ENCODE results near the gene MON1A. TPM values are rescaled to one million over a fixed set of nuclear protein-coding genes. Genes with fewer than 3 reads are reported as not detected.

MON1A gene
- total RNA-seq, 1 experiment from 2014 or later, result 9.0 TPM

- TF ChIP-seq, protein P1, sequence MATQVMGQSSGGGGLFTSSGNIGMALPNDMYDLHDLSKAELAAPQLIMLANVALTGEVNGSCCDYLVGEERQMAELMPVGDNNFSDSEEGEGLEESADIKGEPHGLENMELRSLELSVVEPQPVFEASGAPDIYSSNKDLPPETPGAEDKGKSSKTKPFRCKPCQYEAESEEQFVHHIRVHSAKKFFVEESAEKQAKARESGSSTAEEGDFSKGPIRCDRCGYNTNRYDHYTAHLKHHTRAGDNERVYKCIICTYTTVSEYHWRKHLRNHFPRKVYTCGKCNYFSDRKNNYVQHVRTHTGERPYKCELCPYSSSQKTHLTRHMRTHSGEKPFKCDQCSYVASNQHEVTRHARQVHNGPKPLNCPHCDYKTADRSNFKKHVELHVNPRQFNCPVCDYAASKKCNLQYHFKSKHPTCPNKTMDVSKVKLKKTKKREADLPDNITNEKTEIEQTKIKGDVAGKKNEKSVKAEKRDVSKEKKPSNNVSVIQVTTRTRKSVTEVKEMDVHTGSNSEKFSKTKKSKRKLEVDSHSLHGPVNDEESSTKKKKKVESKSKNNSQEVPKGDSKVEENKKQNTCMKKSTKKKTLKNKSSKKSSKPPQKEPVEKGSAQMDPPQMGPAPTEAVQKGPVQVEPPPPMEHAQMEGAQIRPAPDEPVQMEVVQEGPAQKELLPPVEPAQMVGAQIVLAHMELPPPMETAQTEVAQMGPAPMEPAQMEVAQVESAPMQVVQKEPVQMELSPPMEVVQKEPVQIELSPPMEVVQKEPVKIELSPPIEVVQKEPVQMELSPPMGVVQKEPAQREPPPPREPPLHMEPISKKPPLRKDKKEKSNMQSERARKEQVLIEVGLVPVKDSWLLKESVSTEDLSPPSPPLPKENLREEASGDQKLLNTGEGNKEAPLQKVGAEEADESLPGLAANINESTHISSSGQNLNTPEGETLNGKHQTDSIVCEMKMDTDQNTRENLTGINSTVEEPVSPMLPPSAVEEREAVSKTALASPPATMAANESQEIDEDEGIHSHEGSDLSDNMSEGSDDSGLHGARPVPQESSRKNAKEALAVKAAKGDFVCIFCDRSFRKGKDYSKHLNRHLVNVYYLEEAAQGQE (IDR thresholded peaks at IDR 0.05; ENCODE audit: low read depth), result no peak
- TF ChIP-seq SP1 (IDR thresholded peaks at IDR 0.05; ENCODE audit: low read depth), result peak; percentile 90
- TF ChIP-seq, protein P2, sequence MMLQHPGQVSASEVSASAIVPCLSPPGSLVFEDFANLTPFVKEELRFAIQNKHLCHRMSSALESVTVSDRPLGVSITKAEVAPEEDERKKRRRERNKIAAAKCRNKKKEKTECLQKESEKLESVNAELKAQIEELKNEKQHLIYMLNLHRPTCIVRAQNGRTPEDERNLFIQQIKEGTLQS (IDR thresholded peaks at IDR 0.05), result no peak
- TF ChIP-seq SRF (IDR thresholded peaks at IDR 0.05; ENCODE audit: low read depth), result peak; percentile 93
- TF ChIP-seq RAD21 (IDR thresholded peaks at IDR 0.05; ENCODE audit: low read depth), result no peak
- TF ChIP-seq, protein P3, sequence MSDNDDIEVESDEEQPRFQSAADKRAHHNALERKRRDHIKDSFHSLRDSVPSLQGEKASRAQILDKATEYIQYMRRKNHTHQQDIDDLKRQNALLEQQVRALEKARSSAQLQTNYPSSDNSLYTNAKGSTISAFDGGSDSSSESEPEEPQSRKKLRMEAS (IDR thresholded peaks at IDR 0.05), result peak; percentile 62
- TF ChIP-seq POLR2AphosphoS5 (IDR thresholded peaks at IDR 0.05; ENCODE audit: low read depth, low read length), result peak; percentile 87
- TF ChIP-seq CBX3 (IDR thresholded peaks at IDR 0.05; ENCODE audit: low read depth), result no peak
- TF ChIP-seq CEBPB (IDR thresholded peaks at IDR 0.05; ENCODE audit: low read depth), result no peak
- TF ChIP-seq YY1 (IDR thresholded peaks at IDR 0.05; ENCODE audit: extremely low read depth, insufficient replicate concordance, low read depth, low read length), result peak; percentile 54
- TF ChIP-seq FOSL1 (IDR thresholded peaks at IDR 0.05; ENCODE audit: low read depth), result no peak
- peak; percentile 74 for TF ChIP-seq POLR2A (IDR thresholded peaks at IDR 0.05; ENCODE audit: borderline replicate concordance, extremely low read depth, insufficient read depth, insufficient read length)
Observed at GRCh38 chr3:49939858-49940666, 10.5 kb upstream of the MON1A start, which contains the start of gene RBM6 (continued).
